Testis (tissue), 2 donors: Measurements from ENCODE around the gene TXLNA.

ENCODE experiments used
- POLR2A ChIP-seq: fragments of 450-650 bp; IDR thresholded peaks from one replicate; pipeline ENCODE4 v1.6.1; 2017; ENCODE audit warnings: antibody characterized with exemption, mild to moderate bottlenecking, moderate library complexity
- TF ChIP-seq, protein P1 (sequence below), 3 experiments: fragments of 450-650 bp in 2 of 3; fragments of 200-600 bp in 1 of 3; sonication (generic) in 1 of 3; IDR thresholded peaks; one replicate each; pipeline ENCODE4 v1.5.1; 2016 to 2019; ENCODE audit warnings: antibody characterized with exemption in 3 of 3, mild to moderate bottlenecking in 2 of 3, moderate library complexity in 1 of 3

DNA sequence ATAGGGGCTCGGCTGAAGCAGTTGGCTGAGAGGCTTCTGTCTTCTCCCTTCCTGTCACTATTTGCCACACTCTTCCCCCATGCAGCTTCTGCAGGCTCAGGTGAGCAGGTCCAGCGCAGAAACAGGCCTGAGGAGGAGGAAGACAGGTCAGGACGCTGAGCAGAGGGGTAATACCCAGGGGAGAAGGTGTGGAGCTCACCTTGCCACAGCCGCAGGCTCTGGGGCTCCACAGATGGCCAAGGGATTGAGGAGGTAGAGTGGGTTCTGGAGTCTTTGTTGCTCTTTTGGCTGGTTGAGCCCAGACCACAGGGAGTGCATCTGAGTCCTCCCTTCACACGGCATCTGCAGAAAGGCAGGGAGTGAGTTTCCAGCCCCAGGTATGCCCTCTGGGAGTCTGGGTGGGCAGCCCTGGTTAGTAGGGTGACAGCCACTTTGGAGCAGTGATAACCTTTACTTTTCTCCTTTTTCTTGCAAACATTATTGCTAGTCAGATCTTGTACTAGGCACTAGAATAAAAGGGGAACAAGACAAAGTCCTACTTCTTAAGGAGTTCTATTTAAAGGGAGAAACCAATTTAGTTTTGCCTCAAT lies 52.5 kb downstream of the TXLNA start:
- TF ChIP-seq, protein P1, sequence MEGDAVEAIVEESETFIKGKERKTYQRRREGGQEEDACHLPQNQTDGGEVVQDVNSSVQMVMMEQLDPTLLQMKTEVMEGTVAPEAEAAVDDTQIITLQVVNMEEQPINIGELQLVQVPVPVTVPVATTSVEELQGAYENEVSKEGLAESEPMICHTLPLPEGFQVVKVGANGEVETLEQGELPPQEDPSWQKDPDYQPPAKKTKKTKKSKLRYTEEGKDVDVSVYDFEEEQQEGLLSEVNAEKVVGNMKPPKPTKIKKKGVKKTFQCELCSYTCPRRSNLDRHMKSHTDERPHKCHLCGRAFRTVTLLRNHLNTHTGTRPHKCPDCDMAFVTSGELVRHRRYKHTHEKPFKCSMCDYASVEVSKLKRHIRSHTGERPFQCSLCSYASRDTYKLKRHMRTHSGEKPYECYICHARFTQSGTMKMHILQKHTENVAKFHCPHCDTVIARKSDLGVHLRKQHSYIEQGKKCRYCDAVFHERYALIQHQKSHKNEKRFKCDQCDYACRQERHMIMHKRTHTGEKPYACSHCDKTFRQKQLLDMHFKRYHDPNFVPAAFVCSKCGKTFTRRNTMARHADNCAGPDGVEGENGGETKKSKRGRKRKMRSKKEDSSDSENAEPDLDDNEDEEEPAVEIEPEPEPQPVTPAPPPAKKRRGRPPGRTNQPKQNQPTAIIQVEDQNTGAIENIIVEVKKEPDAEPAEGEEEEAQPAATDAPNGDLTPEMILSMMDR (IDR thresholded peaks at IDR 0.05): no peak
- no peak for TF ChIP-seq POLR2A
